AG04450 (cell line): ENCODE results near the gene E4F1. TPM values are rescaled to one million over a fixed set of nuclear protein-coding genes. Genes with fewer than 3 reads are reported as not detected.

ENCODE experiments used
- CTCF ChIA-PET: fragments of 300-600, 350-600 bp; formaldehyde crosslinking; extraction: SDS; loops from one replicate; lab custom pipeline; 2022; ENCODE audit warnings: antibody characterized with exemption, inconsistent platforms; lab: Charles Lee
- POLR2A ChIA-PET: fragments of 350-600 bp; formaldehyde crosslinking; extraction: SDS; loops from one replicate; lab custom pipeline; 2021; ENCODE audit warnings: antibody characterized with exemption, inconsistent platforms; lab: Yijun Ruan, JAX
- DNase-seq: peaks from one replicate; pipeline ENCODE4 v3.0.0-alpha.2; 2011; ENCODE audit warnings: low read depth, low spot score
- H3K27ac ChIP-seq: one replicate; pipeline ENCODE4 v1.5.1; 2012; ENCODE audit warnings: low read depth, low read length, control low read depth
- H3K27me3 ChIP-seq: one replicate; pipeline ENCODE4 v1.6.0; 2012; ENCODE audit warnings: low read length; ENCODE audit not compliant: control insufficient read depth, insufficient read depth
- H3K4me3 ChIP-seq: 2 replicates; pipeline ENCODE4 v1.5.1; 2011; ENCODE audit warnings: mild to moderate bottlenecking, low read depth, low read length, control low read depth
- H3K9me3 ChIP-seq: 2 replicates; pipeline ENCODE4 v1.5.1; 2012; ENCODE audit warnings: low read length; ENCODE audit not compliant: control insufficient read depth, insufficient read depth
- CTCF ChIP-seq: IDR thresholded peaks from 2 replicates; pipeline ENCODE4 v1.5.1; 2011; ENCODE audit warnings: low read depth, low read length, control low read depth, inconsistent platforms
- polyA plus RNA-seq: library from polyadenylated mRNA; depleted of rRNA; stranded (reverse); fragments of >200 nt; gene quantifications from 2 replicates; pipeline ENCODE4 v1.2.3, GENCODE V29; 2011

Gene E4F1
- polyA plus RNA-seq, 1 experiment, result 8.5 TPM

GRCh38 chr16:2232094-2232990, 9.0 kb downstream of the E4F1 start:
- H3K4me3 ChIP-seq, result no peak overlapping the region
- H3K27me3 ChIP-seq, result peaks cover 6% of the 10 kb centered on the region
- POLR2A ChIA-PET, result interaction anchor here (0.7 kb wide), 1 partner anchor 77 kb away, joined by 3 read pairs; the partner anchor contains the start of gene TRAF7
- CTCF ChIA-PET, result no interaction called here
- no peak for DNase-seq
- TF ChIP-seq CTCF, result no peak
- H3K9me3 ChIP-seq, result no peaks in the 10 kb centered on the region; the same call in 1 of the 2 replicates
- no peak overlapping the region for H3K27ac ChIP-seq

- POLR2A ChIA-PET, result interaction anchor here (0.7 kb wide), 1 partner anchor 78 kb away, joined by 3 read pairs; the partner anchor contains the start of gene TRAF7
- no peak for DNase-seq
- H3K4me3 ChIP-seq, result no peak overlapping the region
- no peak for TF ChIP-seq CTCF
- H3K9me3 ChIP-seq, result no peaks in the 10 kb centered on the region; the same call in 1 of the 2 replicates
- no peak overlapping the region for H3K27ac ChIP-seq
- CTCF ChIA-PET, result no interaction called here
- H3K27me3 ChIP-seq, result peaks cover 13% of the 10 kb centered on the region
Measured at GRCh38 chr16:2233046-2233775, 9.8 kb downstream of the E4F1 start.

GRCh38 chr16:2233872-2234812, 10.8 kb downstream of the E4F1 start:
- Histone ChIP-seq H3K4me3 (no peak overlapping the region), H3K9me3 (no peaks in the 10 kb centered on the region; the same call in 1 of the 2 replicates), H3K27me3 (peaks cover 13% of the 10 kb centered on the region), H3K27ac (no peak overlapping the region)
- no peak for DNase-seq
- TF ChIP-seq CTCF, result no peak
- ChIA-PET POLR2A (no interaction called here), CTCF (no interaction called here)

- ChIA-PET POLR2A (no interaction called here), CTCF (no interaction called here)
- Histone ChIP-seq H3K27me3 (peaks cover 13% of the 10 kb centered on the region), H3K27ac (no peak overlapping the region), H3K9me3 (no peaks in the 10 kb centered on the region; the same call in 1 of the 2 replicates), H3K4me3 (no peak overlapping the region)
- DNase-seq, result no peak
- TF ChIP-seq CTCF, result no peak
Measured at GRCh38 chr16:2234813-2235170, 11.4 kb downstream of the E4F1 start.
